Measurements from ENCODE around the gene DHRS12.

The DHRS12 gene

GRCh38 chr13:51778392-51778791 lies 25.6 kb downstream of the DHRS12 start:
- no peak for DNase-seq

GRCh38 chr13:51777921-51778320 lies 26.0 kb downstream of the DHRS12 start:
- no peak for DNase-seq

GRCh38 chr13:51776179-51776578 lies 27.8 kb downstream of the DHRS12 start:
- DNase-seq: no peak

- no peak for DNase-seq
These were observed 30.4 kb downstream of the DHRS12 start for GRCh38 chr13:51773515-51773914.

- DNase-seq: no peak
These were observed 31.2 kb downstream of the DHRS12 start for GRCh38 chr13:51772781-51773180.

- no peak for DNase-seq
These were observed 31.9 kb downstream of the DHRS12 start for GRCh38 chr13:51772105-51772455.

- no peak for DNase-seq
These were observed 32.4 kb downstream of the DHRS12 start for GRCh38 chr13:51771418-51772104.

GRCh38 chr13:51770681-51771417 lies 33.1 kb downstream of the DHRS12 start:
- no peak for DNase-seq

- DNase-seq: no peak
These were observed 33.8 kb downstream of the DHRS12 start for GRCh38 chr13:51770160-51770559.

GRCh38 chr13:51769455-51770127 lies 34.4 kb downstream of the DHRS12 start:
- no peak for DNase-seq

- DNase-seq: no peak
These were observed 35.0 kb downstream of the DHRS12 start for GRCh38 chr13:51768976-51769375.

- DNase-seq: no peak
These were observed 35.5 kb downstream of the DHRS12 start for GRCh38 chr13:51768378-51768921.

- no peak for DNase-seq
These were observed 36.9 kb downstream of the DHRS12 start for GRCh38 chr13:51767100-51767499.

- DNase-seq: no peak
These were observed 38.8 kb downstream of the DHRS12 start for GRCh38 chr13:51765142-51765515.

GRCh38 chr13:51764184-51765141 lies 39.5 kb downstream of the DHRS12 start:
- no peak for DNase-seq

- no peak for DNase-seq
These were observed 40.5 kb downstream of the DHRS12 start for GRCh38 chr13:51763486-51763885.

GRCh38 chr13:51761643-51762350 lies 42.2 kb downstream of the DHRS12 start:
- DNase-seq: no peak

- no peak for DNase-seq
These were observed 43.4 kb downstream of the DHRS12 start for GRCh38 chr13:51760592-51760991.

GRCh38 chr13:51759240-51759639 lies 44.7 kb downstream of the DHRS12 start:
- no peak for DNase-seq

GRCh38 chr13:51758691-51759090 lies 45.3 kb downstream of the DHRS12 start:
- no peak for DNase-seq

GRCh38 chr13:51756651-51757050 lies 47.3 kb downstream of the DHRS12 start:
- no peak for DNase-seq
